Lung (tissue), 12 donors: ENCODE results near the gene RABL3. TPM values are rescaled to one million over a fixed set of nuclear protein-coding genes. Genes with fewer than 3 reads are reported as not detected.

Experiments used
- ATAC-seq: fragments of 200-7000 bp; cut with Tn5 transposase; one replicate; pipeline ENCODE4 v1.9.1; 2020; ENCODE audit warnings: moderate number of reproducible peaks; ENCODE audit not compliant: insufficient read depth, low FRiP score
- DNase-seq, 3 donors: peaks; one replicate each; pipeline ENCODE4 v3.0.0-alpha.2; 2013 to 2017
- H3K27ac ChIP-seq, 2 donors: one replicate each; pipeline ENCODE4 v1.5.1; 2013; ENCODE audit warnings: mild to moderate bottlenecking in 2 of 2, moderate library complexity in 2 of 2, control low read depth in 1 of 2, inconsistent platforms in 1 of 2, low read depth in 1 of 2, low read length in 1 of 2
- H3K27me3 ChIP-seq, 3 donors: one replicate each; pipeline ENCODE4 v1.5.1; 2013; ENCODE audit warnings: low read length in 2 of 3; ENCODE audit not compliant: control insufficient read depth in 3 of 3, insufficient read depth in 3 of 3
- H3K36me3 ChIP-seq, 4 donors: one replicate each; pipeline ENCODE4 v1.5.1; 2013; ENCODE audit warnings: low read length in 4 of 4, mild to moderate bottlenecking in 1 of 4, moderate library complexity in 1 of 4; ENCODE audit not compliant: control insufficient read depth in 4 of 4, insufficient read depth in 4 of 4
- H3K4me1 ChIP-seq, 5 donors: one replicate each; pipeline ENCODE4 v1.5.1; 2013; ENCODE audit warnings: low read length in 5 of 5, mild to moderate bottlenecking in 2 of 5, moderate library complexity in 1 of 5; ENCODE audit not compliant: control insufficient read depth in 5 of 5, insufficient read depth in 5 of 5
- H3K4me3 ChIP-seq: one replicate; pipeline ENCODE4 v1.5.1; 2013; ENCODE audit warnings: mild to moderate bottlenecking, control low read depth, moderate library complexity
- H3K9ac ChIP-seq, 2 donors: one replicate each; pipeline ENCODE4 v1.5.1; 2013; ENCODE audit warnings: low read length in 2 of 2, control low read depth in 1 of 2; ENCODE audit not compliant: insufficient read depth in 1 of 2
- H3K9me3 ChIP-seq, 4 donors: one replicate each; pipeline ENCODE4 v1.5.1; 2013; ENCODE audit warnings: low read length in 3 of 4, mild to moderate bottlenecking in 1 of 4, moderate library complexity in 1 of 4; ENCODE audit not compliant: control insufficient read depth in 4 of 4, insufficient read depth in 3 of 4
- CTCF ChIP-seq: IDR thresholded peaks from 2 replicates; pipeline ENCODE4 v1.5.1; 2012; ENCODE audit warnings: mild to moderate bottlenecking; ENCODE audit errors: control extremely low read depth, extremely low read depth
- WGBS, 2 donors: extraction: QIAGEN DNeasy Blood & Tissue Kit; methylation state at CpG; one replicate each; pipeline ENCODE4 v1.1.7; 2013; 5-methylcytosine and 5-hydroxymethylcytosine counted together
- polyA plus RNA-seq, 2 donors: library from polyadenylated mRNA; stranded (reverse); fragments of 200-250 nt; gene quantifications; one replicate each; pipeline ENCODE4 v1.2.1, GENCODE V29; 2013
- total RNA-seq, 2 donors: library from RNA; depleted of rRNA in 1 of 2; stranded (reverse); fragments of >200 nt in 1 of 2; gene quantifications; one replicate each; pipeline ENCODE4 v1.2.1, GENCODE V29; 2014 to 2021
- donor health status: control.
- donor health status: control.
- donor health status: Bipolar disorder and iron deficiency.
- donor health status: healthy.
- donor health status: DM: yes; HTN: yes; CAD: no.

RABL3 gene
- total and polyA plus RNA-seq, 4 donors, result 4.3 to 17.1 (median 14.0) TPM

- H3K27me3 ChIP-seq, result no peaks in the 10 kb centered on the region
- no peak overlapping the region for H3K9ac ChIP-seq
- TF ChIP-seq CTCF, result no peak
- DNase-seq (no peak), ATAC-seq (no peak)
- 94 to 97% methylated on average over 4 of the region's 4 CpGs for WGBS, 2 donors
- H3K36me3 ChIP-seq, result peaks cover 0 to 3% (median 0%) of the 10 kb centered on the region in 4 donors
- no peaks in the 10 kb centered on the region for H3K9me3 ChIP-seq
- no peak overlapping the region for H3K4me3 ChIP-seq
- no peak overlapping the region for H3K27ac ChIP-seq
- H3K4me1 ChIP-seq, result peaks cover 0 to 7% (median 0%) of the 10 kb centered on the region in 5 donors
Observed at GRCh38 chr3:120681506-120682038, 60.7 kb downstream of the RABL3 start.

GRCh38 chr3:120681018-120681417 lies 61.3 kb downstream of the RABL3 start:
- DNase-seq (no peak), ATAC-seq (no peak)
- Histone ChIP-seq H3K9ac (no peak overlapping the region), H3K27ac (no peak overlapping the region), H3K9me3 (no peaks in the 10 kb centered on the region), H3K36me3 (no peaks in the 10 kb centered on the region), H3K4me3 (no peak overlapping the region), H3K27me3 (no peaks in the 10 kb centered on the region), H3K4me1 (peaks cover 0 to 7% (median 0%) of the 10 kb centered on the region in 5 donors)
- 47 to 94% methylated on average over 2 of the region's 2 CpGs for WGBS, 2 donors
- TF ChIP-seq CTCF, result no peak

GRCh38 chr3:120680193-120680894 lies 62.0 kb downstream of the RABL3 start:
- no peak for TF ChIP-seq CTCF
- 97 to 98% methylated on average over 3 of the region's 3 CpGs for WGBS, 2 donors
- H3K9me3 ChIP-seq, result no peaks in the 10 kb centered on the region
- H3K27me3 ChIP-seq, result no peaks in the 10 kb centered on the region
- H3K9ac ChIP-seq, result no peak overlapping the region
- DNase-seq, result no peak
- no peak overlapping the region for H3K27ac ChIP-seq
- ATAC-seq, result no peak
- H3K4me3 ChIP-seq, result no peak overlapping the region
- no peaks in the 10 kb centered on the region for H3K36me3 ChIP-seq
- peaks cover 0 to 7% (median 0%) of the 10 kb centered on the region in 5 donors for H3K4me1 ChIP-seq

- no peak overlapping the region for H3K9ac ChIP-seq
Observed at GRCh38 chr3:120678984-120679383, 63.3 kb downstream of the RABL3 start.

More at GRCh38 chr3:120678984-120679383, 63.3 kb downstream of the RABL3 start:
- ATAC-seq, result no peak
- Histone ChIP-seq H3K36me3 (no peaks in the 10 kb centered on the region), H3K27ac (no peak overlapping the region), H3K4me1 (peaks cover 0 to 7% (median 0%) of the 10 kb centered on the region in 5 donors), H3K27me3 (no peaks in the 10 kb centered on the region), H3K9me3 (no peaks in the 10 kb centered on the region), H3K4me3 (no peak overlapping the region)
- no peak for TF ChIP-seq CTCF
- WGBS, 2 donors, result 49 to 63% methylated on average over 3 of the region's 3 CpGs
- DNase-seq, result no peak
